Measurements from ENCODE around the gene DUSP2. TPM values are rescaled to one million over a fixed set of nuclear protein-coding genes. Genes with fewer than 3 reads are reported as not detected.

The DUSP2 gene
- total RNA-seq, 4 donors from 2014 or later: 26.0 to 124 (median 74.1) TPM

GRCh38 chr2:96146881-96147592 is 1.8 kb upstream of the DUSP2 start:
- peak overlapping the region; percentile 69 for H3K4me3 ChIP-seq
- H3K27ac ChIP-seq: peak overlapping the region; percentile 72
- no peaks in the 10 kb centered on the region for H3K9me3 ChIP-seq
- peak; percentile 56 to 58 for DNase-seq (ENCODE audit: low spot score in 2 of 2)
- H3K27me3 ChIP-seq: no peaks in the 10 kb centered on the region
- 55% methylated on average over 5 of the region's 9 CpGs for WGBS
- no peaks in the 10 kb centered on the region for H3K36me3 ChIP-seq
- TF ChIP-seq CTCF (IDR thresholded peaks at IDR 0.05) (no peak), POLR2A (IDR thresholded peaks at IDR 0.05) (no peak), POLR2AphosphoS5 (IDR thresholded peaks at IDR 0.05) (no peak), EP300 (IDR thresholded peaks at IDR 0.05) (no peak)
- peaks cover 54% of the 10 kb centered on the region for H3K4me1 ChIP-seq

- no peaks in the 10 kb centered on the region for H3K36me3 ChIP-seq
- TF ChIP-seq POLR2A (IDR thresholded peaks at IDR 0.05) (peak in 1 of 2 donors; percentile 34), POLR2AphosphoS5 (IDR thresholded peaks at IDR 0.05) (no peak), EP300 (IDR thresholded peaks at IDR 0.05) (no peak), CTCF (IDR thresholded peaks at IDR 0.05) (no peak)
- peak overlapping the region; percentile 69 for H3K4me3 ChIP-seq
- no peaks in the 10 kb centered on the region for H3K9me3 ChIP-seq
- WGBS: no CpG with 5 or more reads among the region's 20 CpGs
- no peaks in the 10 kb centered on the region for H3K27me3 ChIP-seq
- peaks cover 54% of the 10 kb centered on the region for H3K4me1 ChIP-seq
- DNase-seq (ENCODE audit: low spot score in 2 of 2): peak; percentile 78 to 85
- H3K27ac ChIP-seq: peak overlapping the region; percentile 72
These were observed 1.1 kb upstream of the DUSP2 start for GRCh38 chr2:96146153-96146880.

GRCh38 chr2:96145848-96146152 is 560 bp upstream of the DUSP2 start:
- peaks cover 54% of the 10 kb centered on the region for H3K4me1 ChIP-seq

GRCh38 chr2:96144481-96145035 is 682 bp downstream of the DUSP2 start:
- peak in 1 of 2 donors; percentile 72 for DNase-seq (ENCODE audit: low spot score in 2 of 2)
- H3K27ac ChIP-seq: peak overlapping the region; percentile 72
- no peaks in the 10 kb centered on the region for H3K36me3 ChIP-seq
- peak in 1 of 2 donors; percentile 1 for TF ChIP-seq CTCF (IDR thresholded peaks at IDR 0.05)
- TF ChIP-seq POLR2AphosphoS5 (IDR thresholded peaks at IDR 0.05): no peak
- TF ChIP-seq POLR2A (IDR thresholded peaks at IDR 0.05): no peak
- no peak for TF ChIP-seq EP300 (IDR thresholded peaks at IDR 0.05)
- H3K9me3 ChIP-seq: no peaks in the 10 kb centered on the region
- H3K27me3 ChIP-seq: no peaks in the 10 kb centered on the region
- H3K4me1 ChIP-seq: peaks cover 54% of the 10 kb centered on the region
- peak overlapping the region; percentile 69 for H3K4me3 ChIP-seq
- 4% methylated on average over 14 of the region's 35 CpGs for WGBS

More at GRCh38 chr2:96145848-96146152, 560 bp upstream of the DUSP2 start:
- no peak for DNase-seq (ENCODE audit: low spot score in 2 of 2)
- no peak for TF ChIP-seq POLR2AphosphoS5 (IDR thresholded peaks at IDR 0.05)
- no peak for TF ChIP-seq EP300 (IDR thresholded peaks at IDR 0.05)
- no peak for TF ChIP-seq CTCF (IDR thresholded peaks at IDR 0.05)
- TF ChIP-seq POLR2A (IDR thresholded peaks at IDR 0.05): no peak
- no peaks in the 10 kb centered on the region for H3K9me3 ChIP-seq
- no peaks in the 10 kb centered on the region for H3K27me3 ChIP-seq
- 23% methylated on average over 3 of the region's 3 CpGs for WGBS
- H3K4me3 ChIP-seq: peak overlapping the region; percentile 69
- peak overlapping the region; percentile 72 for H3K27ac ChIP-seq
- H3K36me3 ChIP-seq: no peaks in the 10 kb centered on the region
